Stimulated activated CD4-positive, alpha-beta T cell treated with anti-CD3 and anti-CD28 coated beads, Interleukin-15, amount 100 ng/mL, for 24 hours (primary cell): ENCODE data around the gene PHACTR3.

Source experiments
- DNase-seq: peaks from one replicate; pipeline ENCODE4 v3.0.0-alpha.2; 2020

PHACTR3 gene

DNA sequence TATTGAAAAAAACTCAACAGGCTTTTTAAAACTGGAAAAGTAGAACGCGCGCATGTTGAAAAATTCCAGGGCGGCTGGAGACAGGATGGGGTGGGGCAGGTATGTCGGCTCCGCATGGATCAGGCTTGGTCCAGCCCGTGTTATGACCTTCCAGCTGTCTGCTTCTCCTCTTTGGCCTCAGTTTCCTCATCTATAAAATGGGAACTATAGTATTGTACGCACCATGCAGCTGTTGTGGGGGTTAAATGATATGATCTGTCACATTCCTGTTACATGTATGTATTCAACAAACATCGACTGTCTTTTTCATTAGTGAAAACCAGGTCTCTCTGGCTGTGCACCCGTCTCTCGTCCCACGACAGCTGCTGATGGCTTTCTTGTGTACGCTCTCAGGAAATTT lies 18.8 kb downstream of the PHACTR3 start:
- no peak for DNase-seq

DNA sequence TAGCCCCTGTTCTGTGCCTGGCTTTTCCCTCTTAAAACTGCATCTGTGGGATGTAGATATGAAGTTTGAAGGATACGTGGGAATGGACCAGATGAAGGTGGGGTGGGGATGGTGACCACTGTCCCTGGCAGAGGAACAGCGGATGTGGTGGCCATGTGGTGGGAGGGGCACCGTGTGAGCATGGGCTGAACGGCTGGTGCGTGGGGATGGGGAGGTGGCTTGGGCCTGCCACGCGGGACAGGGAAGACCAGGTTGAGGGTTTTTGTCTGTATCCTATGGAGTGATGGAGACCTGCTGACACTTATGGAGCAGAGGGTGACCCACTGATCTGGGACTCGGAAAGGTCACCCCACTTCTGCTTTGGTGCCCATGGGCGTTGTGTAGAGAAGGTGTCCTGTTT lies 19.2 kb downstream of the PHACTR3 start:
- no peak for DNase-seq

DNA sequence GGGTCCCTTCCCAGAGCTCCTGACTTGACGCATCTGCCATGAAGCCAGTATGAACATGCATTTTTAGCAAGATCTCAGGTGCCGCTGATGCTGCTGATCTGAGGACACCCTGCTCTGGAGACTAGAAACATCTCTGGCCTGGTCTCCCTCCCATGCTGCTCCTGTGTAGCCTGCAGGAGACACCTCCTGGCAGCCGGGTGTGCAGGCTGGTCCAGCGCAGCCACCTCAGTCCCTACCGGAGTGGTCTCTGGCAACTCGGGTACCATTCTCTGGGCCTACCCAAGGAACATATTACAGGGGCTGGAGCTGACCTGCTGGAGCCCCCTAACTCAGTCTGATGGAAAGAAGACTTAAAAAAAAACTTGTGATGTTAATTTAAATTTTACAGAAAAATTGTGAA lies 20.1 kb downstream of the PHACTR3 start:
- no peak for DNase-seq

DNA sequence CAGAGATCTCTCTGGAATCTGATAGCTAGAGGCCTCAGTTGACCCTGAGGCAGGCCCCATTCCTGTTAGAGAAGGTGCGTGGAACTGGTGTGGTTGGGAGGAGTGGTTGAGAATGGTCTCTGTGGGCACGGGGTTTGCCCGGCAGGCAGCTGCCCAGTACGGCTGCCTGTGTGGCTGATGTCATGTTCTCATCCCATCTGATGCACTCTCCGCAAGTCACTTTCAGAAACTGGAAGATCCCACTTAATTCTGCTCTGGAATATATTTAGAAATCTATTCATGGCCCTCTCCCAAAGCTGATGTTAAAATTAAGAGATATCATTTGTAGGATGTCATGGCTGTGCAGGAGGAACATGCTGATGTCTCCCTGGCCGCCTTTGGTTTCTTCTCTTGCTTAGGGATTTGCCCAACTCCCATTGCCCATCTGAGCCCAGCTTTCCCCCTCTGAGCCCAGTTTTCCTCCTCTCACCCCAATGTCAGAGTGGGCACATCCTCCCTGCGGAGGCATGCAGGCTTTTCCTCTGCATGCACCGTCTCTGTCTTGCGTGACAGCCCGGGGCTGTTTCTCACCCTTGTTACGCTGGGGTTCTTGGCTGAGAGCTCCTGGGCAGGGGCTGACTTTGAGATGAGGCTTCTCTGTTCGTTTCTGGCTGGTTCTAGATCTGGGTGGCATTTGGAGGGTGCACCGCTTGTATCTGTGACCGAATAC lies 21.0 kb downstream of the PHACTR3 start:
- DNase-seq = no peak

DNA sequence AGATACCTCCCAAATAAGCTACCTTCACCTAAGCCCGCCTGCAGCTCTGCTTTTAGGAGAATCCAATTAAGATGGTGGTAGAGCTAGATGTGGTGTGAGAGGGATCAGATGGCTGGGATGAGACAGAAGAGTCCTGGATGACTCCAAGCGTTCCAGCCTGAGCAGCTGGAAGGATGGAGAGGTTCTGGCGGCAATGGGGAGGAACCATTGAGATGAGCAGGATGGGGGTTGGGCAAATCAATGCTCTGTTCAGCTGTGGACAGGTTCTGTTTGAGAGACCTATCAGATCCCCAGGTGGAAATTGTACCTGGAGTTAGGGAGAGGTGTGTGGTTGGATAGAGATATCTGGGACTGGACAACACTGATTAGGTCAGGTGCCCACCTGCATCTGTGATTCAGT lies 23.0 kb downstream of the PHACTR3 start:
- DNase-seq = no peak

DNA sequence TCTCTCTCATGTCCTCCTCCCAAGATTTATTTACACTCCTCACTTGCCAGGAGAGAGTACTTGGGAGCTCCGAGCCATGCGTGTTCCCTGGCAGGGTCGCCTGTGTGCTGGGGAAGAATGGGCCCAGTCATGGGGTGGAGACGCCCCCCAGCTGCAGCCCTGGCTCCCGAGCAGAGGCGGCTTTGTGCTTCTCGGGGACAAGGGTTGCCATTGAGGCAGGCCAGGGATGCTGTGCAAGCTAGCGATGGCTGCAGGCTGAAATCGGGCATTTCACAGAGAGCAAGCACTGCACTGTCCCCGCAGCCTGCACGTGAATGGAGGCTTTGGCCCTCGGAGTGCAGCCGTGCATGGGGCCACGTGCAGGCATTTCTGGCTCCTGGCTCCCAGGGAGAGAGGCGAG lies 23.8 kb downstream of the PHACTR3 start:
- no peak for DNase-seq

DNA sequence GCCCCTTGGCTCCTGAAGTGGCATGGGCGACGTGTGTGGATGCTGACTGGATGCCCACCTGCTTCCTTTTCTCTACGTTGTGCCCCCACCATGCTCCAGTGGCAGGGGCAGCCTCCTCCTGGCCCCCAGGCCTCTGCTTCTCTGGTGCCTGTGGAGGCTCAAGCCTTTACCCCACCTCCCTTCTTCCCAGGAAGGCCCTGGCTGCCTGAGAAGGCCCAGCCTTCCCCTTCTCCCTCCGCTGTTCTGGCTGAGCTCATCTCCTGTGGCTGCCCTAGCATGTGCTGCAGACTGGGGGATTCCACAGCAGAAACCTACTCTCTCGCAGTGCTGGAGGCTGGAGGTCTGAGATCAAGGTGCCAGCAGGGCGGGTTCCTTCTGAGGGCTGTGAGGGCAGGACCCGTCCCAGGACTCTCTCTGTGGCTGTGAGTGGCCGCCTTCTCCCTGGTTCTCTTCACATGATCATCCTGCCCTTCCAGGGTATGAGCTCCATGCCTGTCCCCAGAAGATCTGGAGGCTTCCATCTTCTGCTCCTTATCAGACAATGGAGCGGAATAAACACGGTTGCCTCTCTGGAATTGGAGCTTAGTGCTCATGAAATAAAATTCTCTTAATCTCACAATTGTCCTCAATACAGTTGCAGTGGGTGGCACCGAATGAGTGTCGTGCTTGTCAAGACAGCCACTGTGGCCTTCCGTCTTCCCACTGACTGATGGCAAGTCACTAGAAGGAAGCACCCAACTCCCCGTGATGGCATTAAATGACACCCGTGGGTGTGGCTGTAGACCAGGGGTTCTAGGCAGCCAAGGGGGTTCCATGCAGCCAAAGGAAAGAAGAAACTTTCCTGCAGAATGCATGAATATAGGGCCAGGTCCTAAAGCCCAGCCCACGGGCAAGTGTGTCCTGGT lies 25.1 kb downstream of the PHACTR3 start:
- no peak for DNase-seq

DNA sequence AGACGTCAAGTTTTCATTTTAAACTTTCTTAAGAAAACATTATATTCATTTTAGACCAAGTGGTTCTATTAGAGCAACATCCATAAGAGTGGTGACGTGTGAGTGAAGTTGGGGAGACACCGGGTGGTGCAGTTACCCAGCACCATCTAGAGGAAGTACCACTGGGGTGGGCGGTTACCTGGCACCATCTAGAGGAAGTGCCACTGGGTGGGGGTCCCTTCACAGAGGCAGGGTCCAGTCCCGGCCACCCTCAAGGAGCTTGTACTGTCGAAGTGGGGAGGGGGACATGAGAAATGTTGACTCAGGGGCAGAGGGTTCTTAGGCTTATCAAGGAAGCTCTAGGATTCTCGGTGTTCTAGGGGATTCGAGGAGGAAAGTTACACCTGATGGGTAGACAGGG lies 26.2 kb downstream of the PHACTR3 start:
- no peak for DNase-seq

DNA sequence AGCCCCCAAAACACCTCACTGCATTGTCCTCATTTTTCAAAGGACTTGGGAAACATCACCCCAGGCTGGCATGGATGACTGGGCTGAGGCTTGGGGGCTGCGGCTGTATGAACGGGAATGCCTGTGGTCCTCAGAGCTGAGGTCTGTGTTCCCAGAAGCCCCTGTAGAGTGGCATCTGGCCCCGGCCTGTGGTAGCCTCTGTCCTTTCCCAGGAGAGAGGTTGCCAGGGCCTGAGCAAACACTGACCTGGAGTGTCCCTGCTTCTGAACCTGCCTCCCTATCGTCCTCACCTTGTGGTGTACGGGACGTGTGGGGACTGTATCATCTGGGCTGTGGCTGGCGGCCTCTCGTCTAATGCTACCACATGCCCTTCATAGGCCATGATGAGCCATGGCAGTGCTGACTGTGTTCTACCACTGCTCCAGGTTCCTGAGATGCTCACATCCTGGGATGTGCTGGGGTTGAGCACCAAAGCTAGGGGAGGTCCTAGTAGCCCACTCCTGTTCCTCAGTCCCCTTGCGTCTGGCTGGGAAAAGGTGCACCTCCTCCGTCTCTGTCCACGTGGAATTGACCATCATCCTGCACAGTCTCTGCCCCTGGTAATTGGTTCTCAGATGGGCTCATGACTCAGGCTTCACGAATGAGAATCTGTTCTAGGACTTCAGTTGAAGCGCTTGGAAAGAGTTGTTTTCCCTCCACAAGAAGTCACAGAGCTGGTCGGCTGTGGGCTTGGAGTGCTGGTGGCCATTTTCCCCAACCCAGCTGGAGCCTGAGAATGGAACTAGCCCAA lies 27.6 kb downstream of the PHACTR3 start:
- no peak for DNase-seq

DNA sequence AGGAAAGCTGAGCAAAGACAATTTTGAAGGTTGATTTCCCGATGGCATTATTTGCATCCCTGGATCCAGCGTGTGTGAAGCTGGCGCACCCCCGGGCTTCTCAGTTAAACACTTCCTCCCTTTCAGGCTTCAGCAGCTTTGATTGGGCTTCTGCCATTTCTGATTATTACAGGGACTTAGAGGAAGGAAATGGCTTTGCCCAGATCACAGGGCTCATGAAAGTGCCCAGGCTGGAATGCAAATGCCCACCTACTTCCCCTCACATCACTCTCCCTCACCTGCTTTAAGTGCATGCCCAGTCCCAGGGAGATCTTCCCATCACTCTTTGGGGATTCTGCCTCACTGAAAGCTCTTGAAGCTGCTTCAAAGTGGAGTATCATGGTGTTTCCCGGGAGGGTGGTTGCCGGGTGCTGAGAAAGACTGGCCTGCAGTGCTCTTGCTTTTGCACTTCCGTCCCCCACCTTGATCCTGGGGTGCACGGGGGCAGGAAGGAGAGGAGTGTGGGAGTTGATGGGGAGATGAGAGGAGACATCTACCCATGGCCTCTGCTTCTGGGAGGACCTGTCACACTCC lies 28.3 kb downstream of the PHACTR3 start:
- no peak for DNase-seq

DNA sequence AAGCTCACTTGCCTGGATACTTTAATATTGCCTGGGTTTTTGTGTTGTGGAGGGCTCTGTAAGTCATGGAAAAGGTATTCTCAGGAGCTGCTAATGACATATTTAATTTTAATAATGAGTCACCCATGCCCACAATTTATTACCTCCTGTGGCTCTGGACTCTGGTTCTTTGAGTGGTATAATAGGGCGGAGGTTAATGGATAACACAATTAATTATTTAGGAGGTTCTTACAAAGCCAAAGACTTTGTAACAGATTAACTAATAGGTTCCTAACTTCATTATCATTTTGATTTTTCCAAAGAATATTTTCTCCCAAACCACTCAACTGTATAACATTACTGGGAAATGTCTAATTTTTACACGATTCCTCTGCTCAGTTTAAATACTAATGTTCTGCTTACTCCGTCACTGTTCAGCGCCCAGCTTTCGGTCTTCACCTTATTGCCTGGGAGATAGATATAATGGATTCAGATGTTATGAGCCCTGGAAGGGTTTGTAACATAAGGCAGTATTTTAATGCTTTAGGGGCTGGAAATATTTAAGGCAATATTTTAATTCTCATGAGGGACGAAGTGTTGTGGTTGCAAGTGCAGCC lies 29.4 kb downstream of the PHACTR3 start:
- DNase-seq = no peak

DNA sequence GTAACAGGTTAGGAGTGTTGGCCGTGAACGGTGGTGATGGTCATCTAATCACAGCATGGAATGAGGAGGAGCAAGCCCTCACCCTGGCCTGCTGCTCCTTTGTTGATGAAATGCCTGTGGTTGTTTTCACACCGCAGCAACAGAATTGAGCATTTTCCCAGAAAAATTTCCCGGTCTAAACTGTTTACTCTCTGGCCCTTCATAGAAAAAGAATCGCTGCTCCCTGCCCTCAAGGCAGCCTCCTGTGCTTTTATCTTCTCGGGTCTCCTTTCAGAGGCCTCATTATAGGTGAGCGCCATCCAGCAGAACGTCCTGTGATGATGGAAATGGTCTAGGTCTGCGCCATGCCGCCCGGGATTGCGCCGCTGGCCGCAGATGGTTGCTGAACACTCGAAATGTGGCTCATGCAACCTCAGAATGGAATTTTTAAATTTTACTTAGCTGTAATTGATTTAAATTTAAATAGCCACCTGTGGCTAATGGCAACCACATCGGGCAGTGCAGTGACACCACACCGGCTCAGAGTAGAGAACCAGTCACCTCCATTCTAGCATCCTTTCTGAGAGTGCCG lies 30.2 kb downstream of the PHACTR3 start:
- no peak for DNase-seq

DNA sequence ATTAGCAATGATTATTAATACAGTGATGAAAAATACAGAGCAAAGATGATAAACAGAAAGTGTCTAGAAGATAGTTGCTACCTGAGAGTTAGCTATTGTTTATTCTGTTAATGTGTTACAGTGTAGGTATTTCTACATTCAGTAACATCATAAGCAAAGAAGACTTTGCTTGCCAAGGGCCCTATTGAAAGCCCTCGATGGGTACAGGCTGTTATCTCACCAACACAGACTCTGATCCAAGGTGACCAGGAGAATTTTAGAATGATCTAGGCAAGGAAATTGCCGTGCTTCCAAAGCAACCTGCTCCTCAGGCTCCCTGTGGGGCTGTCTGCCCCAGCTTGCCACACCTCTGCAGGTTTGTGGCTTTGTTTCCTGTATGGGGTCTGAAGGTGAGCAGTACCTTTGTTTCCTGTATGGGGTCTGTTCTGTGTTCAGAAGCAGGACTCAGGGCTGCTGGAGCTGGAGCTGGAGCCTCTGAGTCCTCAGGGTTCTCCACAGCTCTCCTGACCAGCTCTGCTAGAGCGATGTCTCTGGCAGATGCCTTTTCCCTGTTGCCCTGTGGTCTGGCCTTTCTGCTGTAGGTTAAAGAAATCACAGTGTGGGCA lies 32.5 kb downstream of the PHACTR3 start:
- DNase-seq = no peak

DNA sequence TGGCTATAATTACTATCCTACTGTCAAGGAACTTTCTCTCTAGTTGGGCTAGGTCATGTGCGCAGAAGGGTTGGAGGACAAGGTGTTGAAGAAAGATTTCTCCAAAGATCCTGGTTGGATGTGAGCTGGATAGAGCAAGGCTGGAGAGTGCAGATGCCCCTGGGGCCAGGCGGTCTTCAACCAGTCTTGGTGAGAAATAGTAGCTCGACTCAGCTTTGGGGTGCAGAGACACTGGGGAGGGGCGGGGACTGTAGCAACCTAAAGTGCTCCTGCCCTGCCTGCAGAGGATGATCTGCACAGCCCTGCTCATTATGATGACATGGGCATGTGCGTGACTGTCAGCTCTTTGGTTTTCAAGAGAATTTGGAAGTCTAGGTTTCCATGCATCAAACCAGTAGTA lies 35.9 kb downstream of the PHACTR3 start:
- DNase-seq = no peak

DNA sequence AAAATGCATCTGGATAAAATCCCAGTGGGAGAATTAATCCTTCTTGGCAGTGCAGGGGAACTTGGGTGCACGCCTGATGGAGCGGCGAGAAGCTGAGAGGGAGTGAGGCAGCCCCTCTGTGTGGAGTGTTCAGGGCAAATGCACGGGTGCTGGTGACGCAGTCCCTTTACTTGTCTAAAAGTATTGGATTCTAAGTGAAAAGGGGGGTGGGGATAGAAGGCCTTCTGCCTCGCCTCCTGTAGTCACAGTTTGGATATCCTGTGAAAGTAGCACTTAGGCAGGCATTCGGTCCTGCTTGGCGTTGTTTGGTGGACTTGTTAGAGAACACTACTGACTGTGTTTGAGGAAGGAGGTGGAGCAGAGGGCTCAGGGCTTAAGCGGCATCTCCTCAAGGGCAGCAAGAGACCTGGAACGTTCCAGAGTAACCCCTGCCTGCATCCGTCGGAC lies 39.3 kb downstream of the PHACTR3 start:
- no peak for DNase-seq

DNA sequence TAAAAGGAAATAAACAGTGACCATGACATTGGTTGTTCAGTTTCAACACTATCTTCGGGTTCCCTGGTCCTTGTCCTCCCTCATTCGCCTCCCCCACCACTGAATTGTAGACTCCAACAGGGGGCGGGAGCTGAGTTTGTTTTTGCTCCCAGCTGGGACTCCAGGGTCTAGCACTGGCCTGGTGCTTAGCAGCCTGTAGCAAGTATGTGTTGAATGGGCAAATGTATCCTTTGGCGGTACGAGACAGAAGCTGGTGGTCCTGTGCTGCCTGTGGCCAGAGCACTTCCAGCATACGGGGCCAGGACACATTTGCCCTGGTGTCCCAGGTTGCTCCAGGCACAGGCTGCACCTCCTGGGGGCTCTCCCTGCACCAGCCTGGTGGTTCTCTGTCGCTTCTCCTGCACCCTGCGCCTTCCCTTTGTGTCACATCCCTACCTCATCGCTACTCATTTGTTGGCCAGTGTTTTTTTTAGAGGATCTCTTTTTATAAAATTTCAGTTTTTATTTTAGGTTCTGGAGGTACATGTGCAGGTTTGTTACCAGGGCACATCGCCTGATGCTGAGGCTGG lies 40.1 kb downstream of the PHACTR3 start:
- no peak for DNase-seq

DNA sequence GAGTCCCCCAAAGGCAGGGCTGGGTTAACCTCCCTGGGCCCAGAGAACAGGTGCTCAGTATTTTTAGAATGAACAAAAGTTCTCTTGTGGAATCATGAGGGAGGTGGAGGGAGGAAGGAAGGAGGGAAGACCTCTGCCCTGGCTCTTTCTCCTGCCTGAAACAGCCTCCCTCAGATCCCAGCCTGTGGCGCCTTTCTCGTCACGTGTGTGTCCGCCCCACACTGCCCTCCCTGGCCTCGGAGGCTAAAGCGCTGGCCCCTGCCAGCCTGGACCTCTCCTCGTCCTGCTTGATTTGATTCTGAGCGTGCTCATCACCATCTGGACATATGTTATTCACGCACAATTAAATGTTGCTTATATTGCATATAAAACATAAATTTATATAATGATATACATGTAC lies 40.9 kb downstream of the PHACTR3 start:
- no peak for DNase-seq

DNA sequence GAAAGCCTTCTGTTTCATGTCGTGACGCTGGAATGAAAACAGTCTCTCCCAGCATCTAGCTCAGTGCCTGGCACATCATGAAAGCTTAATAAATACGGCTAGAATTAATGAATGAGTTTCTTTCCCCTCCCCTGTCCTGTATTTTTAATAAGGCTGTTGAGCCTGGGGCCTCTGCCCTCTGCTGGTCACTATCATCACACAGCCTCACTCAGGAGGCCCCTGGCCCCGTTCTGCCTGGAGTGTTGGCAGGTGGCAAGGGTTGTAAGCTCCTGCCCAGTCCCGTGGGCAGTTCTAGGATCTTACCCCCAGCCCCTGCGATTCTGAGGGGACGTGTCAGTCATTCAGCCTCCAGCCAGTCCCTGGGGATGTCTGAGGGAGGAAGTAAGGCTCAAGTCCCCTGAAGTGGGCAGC lies 41.4 kb downstream of the PHACTR3 start:
- no peak for DNase-seq

DNA sequence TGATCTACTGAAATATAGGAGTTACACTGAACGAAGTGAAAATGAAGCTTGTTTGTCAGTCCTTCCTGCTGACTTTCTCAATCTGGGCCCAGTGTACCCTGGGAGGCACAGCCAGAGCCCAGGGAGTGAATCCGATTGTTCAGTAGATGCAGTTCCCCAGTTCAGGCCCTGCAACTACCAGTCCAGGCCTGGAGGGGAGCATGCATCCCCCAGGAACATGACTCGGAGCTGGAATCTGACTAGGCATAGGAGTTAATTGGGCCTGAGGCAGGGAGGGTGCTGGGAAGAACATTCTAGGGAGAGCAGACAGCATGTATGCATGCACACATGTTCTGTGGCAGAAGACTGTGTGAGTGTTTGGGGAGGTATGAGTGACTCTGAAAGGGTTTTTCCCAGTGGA lies 42.1 kb downstream of the PHACTR3 start:
- DNase-seq = no peak

DNA sequence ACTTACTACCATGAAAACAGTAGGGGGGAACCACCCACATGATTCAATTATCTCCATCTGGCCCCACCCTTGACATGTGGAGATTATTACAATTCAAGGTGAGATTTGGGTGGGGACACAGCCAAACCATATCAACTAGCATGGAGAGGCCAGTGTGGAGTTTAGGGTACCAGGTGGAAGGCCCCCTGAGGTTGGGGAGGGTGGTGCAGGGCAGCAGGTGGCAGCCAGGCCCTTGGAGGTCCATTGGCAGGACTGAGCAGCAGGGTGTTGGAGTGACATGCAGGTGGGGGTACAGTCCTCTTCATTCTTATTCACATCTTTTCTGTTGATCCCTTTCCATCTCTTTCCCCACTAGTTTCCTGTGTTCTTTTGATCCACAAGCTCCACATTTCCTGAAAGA lies 42.9 kb downstream of the PHACTR3 start:
- no peak for DNase-seq

DNA sequence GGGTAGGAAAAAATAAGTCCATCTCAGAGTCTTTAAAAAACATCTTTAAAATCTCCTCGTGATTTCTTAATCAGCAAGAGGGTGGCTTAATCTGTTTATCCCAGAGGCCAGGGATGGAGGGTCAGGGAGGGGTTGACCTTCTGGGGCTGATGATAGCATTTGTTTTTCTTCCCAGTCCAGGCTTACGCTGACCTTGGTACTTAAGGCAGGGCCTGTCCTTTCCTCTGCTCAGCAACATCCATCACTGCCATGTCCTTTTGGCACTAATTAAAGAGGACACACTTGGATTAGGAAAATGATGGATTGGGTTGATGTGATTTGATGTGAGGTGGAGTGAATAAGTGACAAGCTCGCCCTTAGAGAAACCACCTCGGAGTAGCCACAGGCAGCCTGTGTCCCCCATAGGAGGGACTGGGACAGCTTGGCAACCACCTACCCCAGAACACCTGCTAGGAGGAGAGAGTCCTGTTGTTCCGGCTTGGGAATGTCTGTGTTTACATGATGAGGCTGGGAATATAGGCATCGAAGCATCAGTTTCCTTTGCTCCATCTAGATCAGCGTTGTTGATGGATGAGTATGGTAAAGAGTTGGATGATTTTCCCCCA lies 44.2 kb downstream of the PHACTR3 start:
- no peak for DNase-seq
